ENCODE data around the gene LIX1L.
A peak's percentile ranks its signal among the peaks of the same experiment; 100 is the strongest.

- no peak for TF ChIP-seq CTCF (IDR thresholded peaks at IDR 0.05)
- TF ChIP-seq POLR2A (IDR thresholded peaks at IDR 0.05): no peak
- peak in 1 of 2 donors; percentile 24 for TF ChIP-seq POLR2AphosphoS5 (IDR thresholded peaks at IDR 0.05; ENCODE audit: insufficient read depth in 1 of 2, low read depth in 1 of 2)
These were observed 2.4 kb downstream of the LIX1L start for GRCh38 chr1:145955436-145955835.

Measured in vagina (tissue), 2 donors.